ENCODE measurements around the gene PIGL. TPM values are rescaled to one million over a fixed set of nuclear protein-coding genes. Genes with fewer than 3 reads are reported as not detected.

The PIGL gene
- total RNA-seq, 1 experiment from 2014 or later: 44.1 TPM

- TF ChIP-seq ATF2 (CRISPR knock-in tag; IDR thresholded peaks at IDR 0.05; ENCODE audit: borderline replicate concordance, low read depth) (no peak), GTF2I (CRISPR knock-in tag; conservative IDR thresholded peaks at IDR 0.05) (no peak), TCF7 (CRISPR knock-in tag; IDR thresholded peaks at IDR 0.05; ENCODE audit: low read depth) (no peak), FOXP1 (CRISPR knock-in tag; IDR thresholded peaks at IDR 0.05; ENCODE audit: borderline replicate concordance) (no peak), ATF6 (CRISPR knock-in tag; IDR thresholded peaks at IDR 0.05) (no peak), ESRRA (CRISPR knock-in tag; IDR thresholded peaks at IDR 0.05; ENCODE audit: borderline replicate concordance) (no peak), STAT6 (CRISPR knock-in tag; conservative IDR thresholded peaks at IDR 0.05; ENCODE audit: low read depth) (no peak), ZNF512 (CRISPR knock-in tag; IDR thresholded peaks at IDR 0.05; ENCODE audit: borderline replicate concordance) (no peak)
Measured at GRCh38 chr17:16214190-16215001, 2.6 kb upstream of the PIGL start (continued).

GRCh38 chr17:16215002-16215272 lies 2.1 kb upstream of the PIGL start:
- H3K9me3 Mint-ChIP-seq: no peaks in the 10 kb centered on the region
- peaks cover 23% of the 10 kb centered on the region for H3K4me1 Mint-ChIP-seq
- no peak for TF ChIP-seq TEAD4 (CRISPR knock-in tag; IDR thresholded peaks at IDR 0.05)
- TF ChIP-seq NR1H2 (CRISPR knock-in tag; IDR thresholded peaks at IDR 0.05): 0 out of 2 replicates have a peak, but pooled peaks have one; percentile 61
- 0 out of 2 replicates have a peak, but pooled peaks have one; percentile 32 for TF ChIP-seq CREB1 (CRISPR knock-in tag; IDR thresholded peaks at IDR 0.05)
- no peaks in the 10 kb centered on the region for H3K27me3 Mint-ChIP-seq (ENCODE audit: low read depth)
- peak overlapping the region; percentile 92 for H3K4me3 Mint-ChIP-seq
- ChIA-PET CTCF (interaction anchor here (2.0 to 2.7 kb wide), 2 partner anchors 71 to 138 kb away, joined by 4 to 9 read pairs; partner anchors contain the start of gene CENPV), POLR2A (interaction anchor here (1.1 to 2.2 kb wide), 2 partner anchors 15 to 166 kb away, joined by 4 to 7 read pairs; partner anchors contain the start of gene UBB)
- ATAC-seq (peak; percentile 46), DNase-seq (ENCODE audit: low spot score) (peak; percentile 67)
- H3K36me3 Mint-ChIP-seq: no peaks in the 10 kb centered on the region
- H3K27ac Mint-ChIP-seq: no peak overlapping the region

- DNase-seq (ENCODE audit: low spot score) (peak; percentile 95), ATAC-seq (peak; percentile 87)
- peak within 1 kb of the TSS; percentile 92 for H3K4me3 Mint-ChIP-seq
- H3K27me3 Mint-ChIP-seq (ENCODE audit: low read depth): no peaks in the 10 kb centered on the region
- POLR2A ChIA-PET: interaction anchor here (1.1 to 2.2 kb wide), 2 partner anchors 15 to 166 kb away, joined by 4 to 7 read pairs; partner anchors contain the start of gene UBB
- peak within 1 kb of the TSS; percentile 95 for H3K27ac Mint-ChIP-seq
- no peaks in the 10 kb centered on the region for H3K36me3 Mint-ChIP-seq
- CTCF ChIA-PET: interaction anchor here (2.0 to 2.7 kb wide), 2 partner anchors 71 to 138 kb away, joined by 4 to 9 read pairs; partner anchors contain the start of gene CENPV
- H3K9me3 Mint-ChIP-seq: no peaks in the 10 kb centered on the region
- peaks cover 23% of the 10 kb centered on the region for H3K4me1 Mint-ChIP-seq
- no peak for TF ChIP-seq IRF2 (CRISPR knock-in tag; IDR thresholded peaks at IDR 0.05; ENCODE audit: borderline replicate concordance, low read depth)
- no peak for TF ChIP-seq MXD4 (CRISPR knock-in tag; IDR thresholded peaks at IDR 0.05; ENCODE audit: borderline replicate concordance)
- no peak for TF ChIP-seq CDX4 (CRISPR knock-in tag; IDR thresholded peaks at IDR 0.05; ENCODE audit: borderline replicate concordance)
- TF ChIP-seq EMX1 (CRISPR knock-in tag; IDR thresholded peaks at IDR 0.05): no peak
- no peak for TF ChIP-seq ATF3 (CRISPR knock-in tag; conservative IDR thresholded peaks at IDR 0.05)
- 0 out of 2 replicates have a peak, but pooled peaks have one; percentile 30 for TF ChIP-seq ZNF281 (CRISPR knock-in tag; IDR thresholded peaks at IDR 0.05)
Measured at GRCh38 chr17:16215273-16215964, 1.6 kb upstream of the PIGL start, which contains the start of gene NCOR1. Gene NCOR1 (minus strand): TSS chr17:16215534. CDS start chr17:16194569, 20,965 bp downstream.

Data from WTC11 (cell line).